NAMALWA (cell line): ENCODE results near the gene SEMA5B.

Source experiments
- DNase-seq: peaks from one replicate; pipeline ENCODE4 v3.0.0-alpha.2; 2015; ENCODE audit warnings: low spot score

Gene SEMA5B

GRCh38 chr3:122993124-122993978 is 34.2 kb downstream of the SEMA5B start:
- no peak for DNase-seq

GRCh38 chr3:122992676-122993075 is 34.9 kb downstream of the SEMA5B start:
- no peak for DNase-seq

GRCh38 chr3:122992133-122992532 is 35.4 kb downstream of the SEMA5B start:
- no peak for DNase-seq

GRCh38 chr3:122991236-122991985 is 36.2 kb downstream of the SEMA5B start:
- no peak for DNase-seq

GRCh38 chr3:122989856-122990575 is 37.5 kb downstream of the SEMA5B start:
- no peak for DNase-seq

- DNase-seq = no peak
Observed at GRCh38 chr3:122988508-122988907, 39.1 kb downstream of the SEMA5B start.

GRCh38 chr3:122987736-122988319 is 39.7 kb downstream of the SEMA5B start:
- no peak for DNase-seq

- DNase-seq = no peak
Observed at GRCh38 chr3:122987231-122987630, 40.3 kb downstream of the SEMA5B start.

GRCh38 chr3:122986693-122987179 is 40.8 kb downstream of the SEMA5B start:
- DNase-seq = no peak

GRCh38 chr3:122985539-122985938 is 42.0 kb downstream of the SEMA5B start:
- no peak for DNase-seq

GRCh38 chr3:122984650-122985049 is 42.9 kb downstream of the SEMA5B start:
- no peak for DNase-seq

GRCh38 chr3:122984007-122984406 is 43.6 kb downstream of the SEMA5B start:
- no peak for DNase-seq

- no peak for DNase-seq
Observed at GRCh38 chr3:122982216-122983185, 45.1 kb downstream of the SEMA5B start.

GRCh38 chr3:122979211-122979610 is 48.4 kb downstream of the SEMA5B start:
- DNase-seq = no peak

GRCh38 chr3:122978569-122978968 is 49.0 kb downstream of the SEMA5B start:
- no peak for DNase-seq

- DNase-seq = no peak
Observed at GRCh38 chr3:122977746-122978466, 49.7 kb downstream of the SEMA5B start.

- peak; percentile 61 for DNase-seq
Observed at GRCh38 chr3:122975924-122976293, 51.7 kb downstream of the SEMA5B start.

- peak; percentile 57 for DNase-seq
Observed at GRCh38 chr3:122975163-122975923, 52.2 kb downstream of the SEMA5B start.

- DNase-seq = no peak
Observed at GRCh38 chr3:122974764-122975162, 52.8 kb downstream of the SEMA5B start.
